Naive B cell (primary cell): ENCODE measurements around the gene PFKFB2. TPM values are rescaled to one million over a fixed set of nuclear protein-coding genes. Genes with fewer than 3 reads are reported as not detected.

Experiments
- ATAC-seq, 2 donors: fragments of 150-1000 bp; cut with Tn5 transposase; 2 replicates each; pipeline ENCODE4 v1.10.0; 2021; ENCODE audit warnings: low read depth in 2 of 2, mild to moderate bottlenecking in 2 of 2, moderate library complexity in 2 of 2
- DNase-seq: peaks from one replicate; pipeline ENCODE4 v3.0.0; 2022
- H3K27ac Mint-ChIP-seq, 6 donors: one replicate each; pipeline ENCODE4 v1.8.0; 2020 to 2022; ENCODE audit warnings: mild to moderate bottlenecking in 6 of 6, mixed read lengths in 6 of 6, moderate library complexity in 5 of 6, inconsistent platforms in 2 of 6
- H3K27me3 Mint-ChIP-seq, 3 donors: one replicate each; pipeline ENCODE4 v1.8.0; 2021 to 2022; ENCODE audit warnings: mixed read lengths in 3 of 3, mild to moderate bottlenecking in 1 of 3
- H3K36me3 Mint-ChIP-seq, 2 donors: one replicate each; pipeline ENCODE4 v1.8.0; 2020 to 2022; ENCODE audit warnings: mixed read lengths in 2 of 2, inconsistent platforms in 1 of 2, mild to moderate bottlenecking in 1 of 2
- H3K4me1 Mint-ChIP-seq, 3 donors: one replicate each; pipeline ENCODE4 v1.8.0; 2020 to 2022; ENCODE audit warnings: mixed read lengths in 3 of 3, inconsistent platforms in 1 of 3, mild to moderate bottlenecking in 1 of 3, moderate library complexity in 1 of 3
- H3K4me3 Mint-ChIP-seq, 8 donors: one replicate each; pipeline ENCODE4 v1.8.0; 2020 to 2022; ENCODE audit warnings: mild to moderate bottlenecking in 8 of 8, mixed read lengths in 8 of 8, moderate library complexity in 8 of 8, inconsistent platforms in 2 of 8
- H3K9me3 Mint-ChIP-seq, 7 donors: one replicate each; pipeline ENCODE4 v1.8.0; 2020 to 2022; ENCODE audit warnings: mixed read lengths in 7 of 7, mild to moderate bottlenecking in 5 of 7, inconsistent platforms in 2 of 7, moderate library complexity in 1 of 7
- polyA plus RNA-seq, 6 donors: library from polyadenylated mRNA; unstranded; fragments of 300-500 nt; fragmentation: Illumina TruSeq; gene quantifications; one replicate each; pipeline ENCODE4 v1.2.3, GENCODE V29; 2021; ENCODE audit warnings: low read depth in 6 of 6

The PFKFB2 gene
- 1 to 10 TPM; 2.5 to 8.2 (median 6.1) TPM for polyA plus RNA-seq

- ATAC-seq, result peak; percentile 82 to 83
- peak; percentile 97 for DNase-seq
- Mint-ChIP-seq H3K4me3 (peak within 1 kb of the TSS; percentile 93 to 100 (median 98)), H3K27me3 (no peaks in the 10 kb centered on the region), H3K4me1 (peaks cover 38 to 64% (median 51%) of the 10 kb centered on the region in 3 donors), H3K9me3 (peaks cover 0 to 3% (median 0%) of the 10 kb centered on the region in 7 donors), H3K27ac (peak within 1 kb of the TSS; percentile 97 to 100 (median 99)), H3K36me3 (peaks cover 0 to 9% of the 10 kb centered on the region in 2 donors)
Measured at GRCh38 chr1:207052911-207053769, at the start of gene PFKFB2. TSS of gene PFKFB2 (plus strand) at chr1:207053275. CDS start at chr1:207054718, 1,443 bp downstream.

- no peak overlapping the region for H3K27ac Mint-ChIP-seq
- peak overlapping the region in 1 of 8 donors; percentile 60 for H3K4me3 Mint-ChIP-seq
- H3K36me3 Mint-ChIP-seq, result no peaks in the 10 kb centered on the region
- DNase-seq, result peak; percentile 14
- H3K27me3 Mint-ChIP-seq, result peaks cover 10 to 19% (median 18%) of the 10 kb centered on the region in 3 donors
- H3K4me1 Mint-ChIP-seq, result peaks cover 1 to 7% (median 6%) of the 10 kb centered on the region in 3 donors
- H3K9me3 Mint-ChIP-seq, result no peaks in the 10 kb centered on the region
- peak; percentile 45 to 61 for ATAC-seq
Measured at GRCh38 chr1:207004931-207005830, 47.9 kb upstream of the PFKFB2 start.

DNA sequence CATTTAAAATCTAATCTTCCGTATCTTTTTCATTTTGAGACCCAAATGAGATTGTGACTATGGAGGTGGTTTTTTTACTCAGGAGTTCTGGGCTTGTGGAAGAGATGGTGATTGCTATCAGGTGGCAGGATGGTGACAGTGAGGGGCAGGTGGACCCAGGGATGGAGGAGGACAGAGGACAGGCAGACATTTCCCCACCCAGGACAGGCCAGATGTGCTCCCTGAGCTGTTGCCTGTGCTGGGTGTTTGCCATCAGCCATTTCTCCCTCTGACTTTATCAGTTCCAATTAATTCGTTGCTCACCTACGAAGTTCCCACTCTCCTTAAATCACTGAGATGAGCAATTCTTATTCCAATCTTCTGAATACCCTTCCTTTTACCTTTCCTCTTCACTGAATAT is 47.0 kb upstream of the PFKFB2 start:
- DNase-seq, result no peak
- no peak for ATAC-seq
- Mint-ChIP-seq H3K27me3 (peaks cover 13 to 20% (median 19%) of the 10 kb centered on the region in 3 donors), H3K4me1 (peaks cover 1 to 7% (median 6%) of the 10 kb centered on the region in 3 donors), H3K36me3 (no peaks in the 10 kb centered on the region), H3K27ac (no peak overlapping the region), H3K9me3 (no peaks in the 10 kb centered on the region), H3K4me3 (no peak overlapping the region)

GRCh38 chr1:207006914-207007313 is 46.2 kb upstream of the PFKFB2 start:
- ATAC-seq (no peak), DNase-seq (no peak)
- H3K27ac Mint-ChIP-seq, result no peak overlapping the region
- H3K36me3 Mint-ChIP-seq, result no peaks in the 10 kb centered on the region
- peaks cover 1 to 7% (median 6%) of the 10 kb centered on the region in 3 donors for H3K4me1 Mint-ChIP-seq
- no peaks in the 10 kb centered on the region for H3K9me3 Mint-ChIP-seq
- peaks cover 18 to 28% (median 25%) of the 10 kb centered on the region in 3 donors for H3K27me3 Mint-ChIP-seq
- no peak overlapping the region for H3K4me3 Mint-ChIP-seq

GRCh38 chr1:207007352-207008033 is 45.6 kb upstream of the PFKFB2 start:
- Mint-ChIP-seq H3K4me3 (no peak overlapping the region), H3K36me3 (no peaks in the 10 kb centered on the region), H3K27ac (no peak overlapping the region), H3K9me3 (no peaks in the 10 kb centered on the region), H3K4me1 (peaks cover 1 to 7% (median 6%) of the 10 kb centered on the region in 3 donors), H3K27me3 (peaks cover 24 to 34% (median 31%) of the 10 kb centered on the region in 3 donors)
- ATAC-seq (no peak), DNase-seq (no peak)

DNA sequence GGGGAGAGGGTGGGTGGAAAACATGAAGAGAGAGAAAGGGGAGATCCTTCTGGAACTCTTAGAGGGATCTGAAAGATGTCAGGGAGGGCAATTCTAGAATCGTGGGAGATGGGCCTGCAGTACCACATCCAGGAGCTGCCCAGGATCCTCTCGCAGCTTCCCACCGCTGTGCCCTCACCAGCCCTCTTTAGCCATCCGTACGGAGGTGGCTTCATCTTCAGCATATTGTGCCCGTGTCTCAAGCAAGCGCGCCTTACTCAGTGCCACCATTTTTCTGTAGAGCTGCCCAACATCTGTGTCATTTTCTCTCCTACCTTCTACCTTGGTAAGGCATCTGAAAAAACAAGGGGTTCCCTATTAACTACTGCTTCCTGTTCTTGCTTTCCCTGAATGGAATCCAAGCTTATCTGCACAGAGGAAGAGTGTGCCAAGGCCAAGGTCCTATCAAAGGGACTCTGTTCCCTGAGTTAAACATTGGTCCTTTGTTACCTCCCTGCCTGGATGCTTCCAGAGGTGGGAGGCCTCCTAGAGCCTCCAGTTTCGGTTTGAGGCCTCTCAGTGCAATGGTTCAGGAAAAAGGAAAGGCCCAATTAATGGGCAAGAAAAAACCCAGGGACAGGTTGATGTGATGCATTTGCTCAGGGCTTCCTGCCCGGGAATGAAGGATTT is 43.8 kb upstream of the PFKFB2 start:
- H3K27ac Mint-ChIP-seq, result no peak overlapping the region
- H3K9me3 Mint-ChIP-seq, result no peaks in the 10 kb centered on the region
- H3K27me3 Mint-ChIP-seq, result peaks cover 33 to 49% (median 43%) of the 10 kb centered on the region in 3 donors
- no peaks in the 10 kb centered on the region for H3K36me3 Mint-ChIP-seq
- DNase-seq (no peak), ATAC-seq (no peak)
- peaks cover 1 to 7% (median 6%) of the 10 kb centered on the region in 3 donors for H3K4me1 Mint-ChIP-seq
- H3K4me3 Mint-ChIP-seq, result no peak overlapping the region

DNA sequence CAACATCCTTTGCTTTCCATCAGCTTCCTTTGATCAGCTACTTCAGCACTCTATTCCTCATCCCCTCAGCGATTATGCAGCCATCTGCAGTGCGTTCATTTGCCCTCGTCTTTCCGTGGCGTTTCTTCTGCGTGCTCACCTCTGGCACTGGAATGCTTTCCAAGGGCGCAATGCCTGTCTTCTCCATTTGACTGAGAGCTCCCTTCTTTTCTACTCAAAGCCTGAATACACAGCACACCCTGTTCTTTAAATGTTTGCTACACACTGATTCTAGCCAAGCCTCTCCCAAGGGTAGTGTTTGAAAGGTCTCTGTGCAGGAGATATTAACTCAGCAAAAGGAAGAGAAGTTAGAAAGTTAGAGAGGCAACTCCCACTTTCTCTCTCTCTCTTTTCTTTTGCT is 43.1 kb upstream of the PFKFB2 start:
- H3K4me3 Mint-ChIP-seq, result no peak overlapping the region
- no peaks in the 10 kb centered on the region for H3K36me3 Mint-ChIP-seq
- no peak overlapping the region for H3K27ac Mint-ChIP-seq
- no peak for ATAC-seq
- no peak for DNase-seq
- H3K27me3 Mint-ChIP-seq, result peaks cover 35 to 52% (median 48%) of the 10 kb centered on the region in 3 donors
- H3K4me1 Mint-ChIP-seq, result peaks cover 0 to 4% (median 3%) of the 10 kb centered on the region in 3 donors
- no peaks in the 10 kb centered on the region for H3K9me3 Mint-ChIP-seq

- DNase-seq, result no peak
- Mint-ChIP-seq H3K4me1 (no peaks in the 10 kb centered on the region), H3K9me3 (no peaks in the 10 kb centered on the region), H3K27me3 (peaks cover 34 to 55% (median 48%) of the 10 kb centered on the region in 3 donors), H3K36me3 (no peaks in the 10 kb centered on the region), H3K4me3 (no peak overlapping the region), H3K27ac (no peak overlapping the region)
- ATAC-seq, result no peak
Measured at GRCh38 chr1:207010726-207011125, 42.3 kb upstream of the PFKFB2 start.

DNA sequence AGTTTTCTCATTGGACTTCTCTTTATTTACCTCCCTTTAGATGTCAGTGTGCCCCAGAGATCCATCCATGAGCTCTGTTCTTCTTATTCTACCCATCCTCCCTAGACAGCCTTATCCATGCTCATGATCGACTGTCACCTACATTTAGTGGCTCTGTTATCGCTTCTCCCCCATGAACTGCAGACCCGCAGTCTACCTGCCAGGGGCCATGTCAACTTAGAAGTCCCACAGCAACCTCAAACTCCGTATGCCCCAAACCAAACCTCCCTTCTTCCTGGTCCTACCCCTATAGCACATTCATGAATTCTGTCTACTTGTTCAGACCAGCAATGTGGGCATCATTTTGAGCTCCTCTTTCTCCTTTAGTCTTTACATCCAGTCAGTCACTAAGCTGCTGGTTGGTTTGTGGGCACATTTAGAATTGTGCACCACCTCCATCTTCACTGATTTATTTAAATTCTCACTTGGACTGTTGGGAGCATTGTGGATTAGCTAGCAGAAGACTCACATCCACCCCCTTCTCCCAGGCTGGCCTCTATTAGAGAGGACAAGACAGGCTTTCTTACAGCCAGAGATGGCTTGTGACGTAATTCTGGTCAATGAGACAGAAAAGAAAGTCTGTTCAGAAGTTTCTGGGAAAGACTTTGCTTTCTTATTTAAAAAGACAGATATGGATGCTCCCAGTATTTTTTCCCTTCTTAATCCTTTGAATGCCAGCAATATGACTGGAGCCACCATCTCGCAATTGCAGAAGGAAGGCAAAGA is 39.6 kb upstream of the PFKFB2 start:
- H3K27me3 Mint-ChIP-seq, result peaks cover 36 to 50% (median 42%) of the 10 kb centered on the region in 3 donors
- peak overlapping the region in 1 of 6 donors; percentile 82 for H3K27ac Mint-ChIP-seq
- no peak for DNase-seq
- H3K36me3 Mint-ChIP-seq, result no peaks in the 10 kb centered on the region
- H3K4me3 Mint-ChIP-seq, result peak overlapping the region in 1 of 8 donors; percentile 3
- no peak for ATAC-seq
- H3K9me3 Mint-ChIP-seq, result no peaks in the 10 kb centered on the region
- H3K4me1 Mint-ChIP-seq, result no peaks in the 10 kb centered on the region

DNA sequence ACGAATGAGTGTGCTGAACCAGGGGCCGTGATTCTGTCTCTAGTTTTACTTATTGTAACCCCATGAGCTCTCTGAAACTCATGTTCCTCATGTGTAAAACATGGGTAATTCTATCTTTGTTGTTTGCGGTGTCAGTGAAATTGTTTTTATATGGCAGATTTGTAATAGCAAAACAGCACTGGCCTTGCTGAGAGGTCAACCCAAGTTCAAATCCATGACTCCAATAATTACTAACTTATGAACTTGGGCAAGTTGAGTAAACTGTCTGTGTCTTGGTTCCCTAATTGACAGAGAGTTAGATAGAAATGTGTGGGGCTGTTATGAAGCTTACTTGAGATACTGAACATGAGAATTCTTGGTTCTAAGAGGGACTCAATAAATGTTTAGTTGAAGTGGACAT is 38.3 kb upstream of the PFKFB2 start:
- H3K9me3 Mint-ChIP-seq, result no peaks in the 10 kb centered on the region
- H3K4me1 Mint-ChIP-seq, result no peaks in the 10 kb centered on the region
- DNase-seq (no peak), ATAC-seq (no peak)
- H3K4me3 Mint-ChIP-seq, result no peak overlapping the region
- no peaks in the 10 kb centered on the region for H3K36me3 Mint-ChIP-seq
- no peak overlapping the region for H3K27ac Mint-ChIP-seq
- H3K27me3 Mint-ChIP-seq, result peaks cover 42 to 50% (median 48%) of the 10 kb centered on the region in 3 donors

- H3K27me3 Mint-ChIP-seq, result peaks cover 43 to 51% (median 50%) of the 10 kb centered on the region in 3 donors
- H3K27ac Mint-ChIP-seq, result no peak overlapping the region
- ATAC-seq (no peak), DNase-seq (no peak)
- no peaks in the 10 kb centered on the region for H3K4me1 Mint-ChIP-seq
- no peak overlapping the region for H3K4me3 Mint-ChIP-seq
- no peaks in the 10 kb centered on the region for H3K9me3 Mint-ChIP-seq
- H3K36me3 Mint-ChIP-seq, result no peaks in the 10 kb centered on the region
Measured at GRCh38 chr1:207015791-207016190, 37.3 kb upstream of the PFKFB2 start.
